K562 (cell line): ENCODE data around the gene MBNL2. TPM values are rescaled to one million over a fixed set of nuclear protein-coding genes. Genes with fewer than 3 reads are reported as not detected.

ENCODE experiments used
- ETV5 ChIP-seq: sonication (generic); formaldehyde crosslinking; IDR thresholded peaks from 2 replicates; pipeline ENCODE4 v1.4.0; 2020; ENCODE audit warnings: low read depth, mild to moderate bottlenecking, missing genetic modification reagents
- EWSR1 ChIP-seq: fragments of 450-650 bp; IDR thresholded peaks from 2 replicates; pipeline ENCODE4 v1.6.1; 2018; ENCODE audit warnings: borderline replicate concordance, mild to moderate bottlenecking, low read depth, moderate library complexity; ENCODE audit not compliant: partially characterized antibody
- FOSL1 ChIP-seq: fragments of 200-800 bp; sonication (Bioruptor generic); conservative IDR thresholded peaks from 2 replicates; pipeline ENCODE4 v1.6.1; 2016; ENCODE audit warnings: missing genetic modification characterization, missing compliant biosample characterization
- HIVEP1 ChIP-seq: fragments of 250-450 bp; sonication (Bioruptor Pico); IDR thresholded peaks from 2 replicates; pipeline ENCODE4 v1.4.0; 2020; ENCODE audit warnings: mild to moderate bottlenecking
- KLF13 ChIP-seq: fragments of 450-650 bp; IDR thresholded peaks from 2 replicates; pipeline ENCODE4 v1.6.1; 2016; ENCODE audit warnings: missing genetic modification characterization, low read depth, mild to moderate bottlenecking, missing compliant biosample characterization, moderate library complexity, borderline replicate concordance
- LCOR ChIP-seq: sonication (generic); formaldehyde crosslinking; IDR thresholded peaks from 2 replicates; pipeline ENCODE4 v1.8.0; 2022; ENCODE audit warnings: mild to moderate bottlenecking, missing genetic modification reagents
- SMAD4 ChIP-seq: fragments of 250-450 bp; sonication (Bioruptor Pico); conservative IDR thresholded peaks from 2 replicates; pipeline ENCODE4 v1.8.0; 2021; ENCODE audit warnings: inconsistent platforms, mild to moderate bottlenecking, moderate library complexity
- ZBTB5 ChIP-seq: fragments of 450-650 bp; IDR thresholded peaks from 2 replicates; pipeline ENCODE4 v1.6.1; 2017; ENCODE audit warnings: antibody characterized with exemption
- ZNF140 ChIP-seq: fragments of 250-450 bp; sonication (Bioruptor Pico); IDR thresholded peaks from 2 replicates; pipeline ENCODE4 v1.8.0; 2021; ENCODE audit warnings: moderate library complexity, mild to moderate bottlenecking, inconsistent platforms
- polyA plus RNA-seq, 8 experiments: library from polyadenylated mRNA; depleted of rRNA in 4 of 8; stranded (reverse) in 5 of 8; unstranded in 3 of 8; fragments of >200 nt; fragmentation: Nextera tagmentation in 2 of 8; fragmentation: Illumina TruSeq in 1 of 8; extraction: Ambion mirVana in 2 of 8; extraction: Trizol in 1 of 8; gene quantifications; 2 replicates each; pipeline versions ENCODE4 v1.2.1 to v1.2.3, GENCODE V29; 2011 to 2014; ENCODE audit warnings: inconsistent platforms in 1 of 8, missing spikeins in 1 of 8
- total RNA-seq, 7 experiments: library from RNA; depleted of rRNA in 6 of 7; stranded (reverse); fragments of >200 nt in 6 of 7; fragmentation: Illumina TruSeq in 2 of 7; extraction: Trizol in 2 of 7; gene quantifications; 2 replicates each; pipeline versions ENCODE4 v1.2.1 to v1.2.3, GENCODE V29; 2011 to 2021; ENCODE audit warnings: low replicate concordance in 1 of 7
- TF ChIP-seq, protein P1 (sequence below): fragments of 250-450 bp; sonication (Bioruptor Pico); IDR thresholded peaks from 2 replicates; pipeline ENCODE4 v1.4.0; 2020
- TF ChIP-seq, protein P2 (sequence below), 2 experiments: fragments of 450-650 bp; IDR thresholded peaks; 2 replicates each; pipeline ENCODE4 v1.6.1; 2016
- TF ChIP-seq, protein P3 (sequence below): sonication (generic); formaldehyde crosslinking; IDR thresholded peaks from 2 replicates; pipeline ENCODE4 v1.8.0; 2022; ENCODE audit warnings: mild to moderate bottlenecking, missing genetic modification reagents
- TF ChIP-seq, protein P4 (sequence below): fragments of 250-450 bp; sonication (Bioruptor Pico); IDR thresholded peaks from 2 replicates; pipeline ENCODE4 v1.4.0; 2020; ENCODE audit warnings: mild to moderate bottlenecking
- TF ChIP-seq, protein P5 (sequence below): fragments of 250-450 bp; sonication (Bioruptor Pico); IDR thresholded peaks from 2 replicates; pipeline ENCODE4 v1.4.0; 2020; ENCODE audit warnings: borderline replicate concordance

MBNL2 gene
- total and polyA plus RNA-seq, 9 of the 15 experiments (the other 6 are each of a cell fraction or from before 2014, with no cell fraction given), result 7.0 to 24.8 (median 13.8) TPM

DNA sequence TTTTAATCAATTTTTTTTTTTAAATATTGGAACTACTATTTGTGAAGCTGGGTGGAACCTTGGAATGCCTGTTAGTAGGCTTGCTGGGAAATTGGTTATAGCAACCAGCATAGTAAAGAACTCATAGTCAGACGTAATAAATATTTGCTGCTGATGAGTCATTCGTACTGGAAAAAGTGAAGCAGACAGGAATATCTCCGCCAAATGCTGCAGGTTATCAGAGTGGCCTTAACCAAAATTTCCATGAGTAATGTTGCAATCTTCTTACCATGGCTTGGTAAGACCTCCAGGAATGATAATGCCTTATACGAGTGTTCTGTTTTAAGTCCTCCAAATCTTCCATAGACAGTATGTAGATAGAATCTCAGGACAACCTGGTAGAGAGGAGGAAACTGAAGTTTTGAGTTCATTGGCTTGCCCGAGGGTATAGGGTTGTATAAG, 34.2 kb downstream of the MBNL2 start (continued):
- TF ChIP-seq, protein P1, sequence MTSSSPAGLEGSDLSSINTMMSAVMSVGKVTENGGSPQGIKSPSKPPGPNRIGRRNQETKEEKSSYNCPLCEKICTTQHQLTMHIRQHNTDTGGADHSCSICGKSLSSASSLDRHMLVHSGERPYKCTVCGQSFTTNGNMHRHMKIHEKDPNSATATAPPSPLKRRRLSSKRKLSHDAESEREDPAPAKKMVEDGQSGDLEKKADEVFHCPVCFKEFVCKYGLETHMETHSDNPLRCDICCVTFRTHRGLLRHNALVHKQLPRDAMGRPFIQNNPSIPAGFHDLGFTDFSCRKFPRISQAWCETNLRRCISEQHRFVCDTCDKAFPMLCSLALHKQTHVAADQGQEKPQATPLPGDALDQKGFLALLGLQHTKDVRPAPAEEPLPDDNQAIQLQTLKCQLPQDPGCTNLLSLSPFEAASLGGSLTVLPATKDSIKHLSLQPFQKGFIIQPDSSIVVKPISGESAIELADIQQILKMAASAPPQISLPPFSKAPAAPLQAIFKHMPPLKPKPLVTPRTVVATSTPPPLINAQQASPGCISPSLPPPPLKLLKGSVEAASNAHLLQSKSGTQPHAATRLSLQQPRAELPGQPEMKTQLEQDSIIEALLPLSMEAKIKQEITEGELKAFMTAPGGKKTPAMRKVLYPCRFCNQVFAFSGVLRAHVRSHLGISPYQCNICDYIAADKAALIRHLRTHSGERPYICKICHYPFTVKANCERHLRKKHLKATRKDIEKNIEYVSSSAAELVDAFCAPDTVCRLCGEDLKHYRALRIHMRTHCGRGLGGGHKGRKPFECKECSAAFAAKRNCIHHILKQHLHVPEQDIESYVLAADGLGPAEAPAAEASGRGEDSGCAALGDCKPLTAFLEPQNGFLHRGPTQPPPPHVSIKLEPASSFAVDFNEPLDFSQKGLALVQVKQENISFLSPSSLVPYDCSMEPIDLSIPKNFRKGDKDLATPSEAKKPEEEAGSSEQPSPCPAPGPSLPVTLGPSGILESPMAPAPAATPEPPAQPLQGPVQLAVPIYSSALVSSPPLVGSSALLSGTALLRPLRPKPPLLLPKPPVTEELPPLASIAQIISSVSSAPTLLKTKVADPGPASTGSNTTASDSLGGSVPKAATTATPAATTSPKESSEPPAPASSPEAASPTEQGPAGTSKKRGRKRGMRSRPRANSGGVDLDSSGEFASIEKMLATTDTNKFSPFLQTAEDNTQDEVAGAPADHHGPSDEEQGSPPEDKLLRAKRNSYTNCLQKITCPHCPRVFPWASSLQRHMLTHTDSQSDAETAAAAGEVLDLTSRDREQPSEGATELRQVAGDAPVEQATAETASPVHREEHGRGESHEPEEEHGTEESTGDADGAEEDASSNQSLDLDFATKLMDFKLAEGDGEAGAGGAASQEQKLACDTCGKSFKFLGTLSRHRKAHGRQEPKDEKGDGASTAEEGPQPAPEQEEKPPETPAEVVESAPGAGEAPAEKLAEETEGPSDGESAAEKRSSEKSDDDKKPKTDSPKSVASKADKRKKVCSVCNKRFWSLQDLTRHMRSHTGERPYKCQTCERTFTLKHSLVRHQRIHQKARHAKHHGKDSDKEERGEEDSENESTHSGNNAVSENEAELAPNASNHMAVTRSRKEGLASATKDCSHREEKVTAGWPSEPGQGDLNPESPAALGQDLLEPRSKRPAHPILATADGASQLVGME (CRISPR knock-in tag), result no peak
- TF ChIP-seq ZBTB5 (no peak), LCOR (CRISPR knock-in tag) (peak; percentile 79; the same call in 1 of the 2 replicates), EWSR1 (no peak), SMAD4 (CRISPR knock-in tag) (peak; percentile 74), FOSL1 (tag) (peak; percentile 98), ZNF140 (CRISPR knock-in tag) (no peak), HIVEP1 (CRISPR knock-in tag) (no peak), KLF13 (tag) (no peak), ETV5 (CRISPR knock-in tag) (no peak)
- TF ChIP-seq, protein P2, sequence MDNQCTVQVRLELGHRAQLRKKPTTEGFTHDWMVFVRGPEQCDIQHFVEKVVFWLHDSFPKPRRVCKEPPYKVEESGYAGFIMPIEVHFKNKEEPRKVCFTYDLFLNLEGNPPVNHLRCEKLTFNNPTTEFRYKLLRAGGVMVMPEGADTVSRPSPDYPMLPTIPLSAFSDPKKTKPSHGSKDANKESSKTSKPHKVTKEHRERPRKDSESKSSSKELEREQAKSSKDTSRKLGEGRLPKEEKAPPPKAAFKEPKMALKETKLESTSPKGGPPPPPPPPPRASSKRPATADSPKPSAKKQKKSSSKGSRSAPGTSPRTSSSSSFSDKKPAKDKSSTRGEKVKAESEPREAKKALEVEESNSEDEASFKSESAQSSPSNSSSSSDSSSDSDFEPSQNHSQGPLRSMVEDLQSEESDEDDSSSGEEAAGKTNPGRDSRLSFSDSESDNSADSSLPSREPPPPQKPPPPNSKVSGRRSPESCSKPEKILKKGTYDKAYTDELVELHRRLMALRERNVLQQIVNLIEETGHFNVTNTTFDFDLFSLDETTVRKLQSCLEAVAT (IDR thresholded peaks at IDR 0.05), result no peak
- TF ChIP-seq, protein P3, sequence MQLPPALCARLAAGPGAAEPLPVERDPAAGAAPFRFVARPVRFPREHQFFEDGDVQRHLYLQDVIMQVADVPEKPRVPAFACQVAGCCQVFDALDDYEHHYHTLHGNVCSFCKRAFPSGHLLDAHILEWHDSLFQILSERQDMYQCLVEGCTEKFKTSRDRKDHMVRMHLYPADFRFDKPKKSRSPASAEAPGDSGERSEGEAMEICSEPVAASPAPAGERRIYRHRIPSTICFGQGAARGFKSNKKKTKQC (CRISPR knock-in tag), result no peak
- TF ChIP-seq, protein P4, sequence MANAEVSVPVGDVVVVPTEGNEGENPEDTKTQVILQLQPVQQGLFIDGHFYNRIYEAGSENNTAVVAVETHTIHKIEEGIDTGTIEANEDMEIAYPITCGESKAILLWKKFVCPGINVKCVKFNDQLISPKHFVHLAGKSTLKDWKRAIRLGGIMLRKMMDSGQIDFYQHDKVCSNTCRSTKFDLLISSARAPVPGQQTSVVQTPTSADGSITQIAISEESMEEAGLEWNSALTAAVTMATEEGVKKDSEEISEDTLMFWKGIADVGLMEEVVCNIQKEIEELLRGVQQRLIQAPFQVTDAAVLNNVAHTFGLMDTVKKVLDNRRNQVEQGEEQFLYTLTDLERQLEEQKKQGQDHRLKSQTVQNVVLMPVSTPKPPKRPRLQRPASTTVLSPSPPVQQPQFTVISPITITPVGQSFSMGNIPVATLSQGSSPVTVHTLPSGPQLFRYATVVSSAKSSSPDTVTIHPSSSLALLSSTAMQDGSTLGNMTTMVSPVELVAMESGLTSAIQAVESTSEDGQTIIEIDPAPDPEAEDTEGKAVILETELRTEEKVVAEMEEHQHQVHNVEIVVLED (CRISPR knock-in tag), result no peak
- TF ChIP-seq, protein P5, sequence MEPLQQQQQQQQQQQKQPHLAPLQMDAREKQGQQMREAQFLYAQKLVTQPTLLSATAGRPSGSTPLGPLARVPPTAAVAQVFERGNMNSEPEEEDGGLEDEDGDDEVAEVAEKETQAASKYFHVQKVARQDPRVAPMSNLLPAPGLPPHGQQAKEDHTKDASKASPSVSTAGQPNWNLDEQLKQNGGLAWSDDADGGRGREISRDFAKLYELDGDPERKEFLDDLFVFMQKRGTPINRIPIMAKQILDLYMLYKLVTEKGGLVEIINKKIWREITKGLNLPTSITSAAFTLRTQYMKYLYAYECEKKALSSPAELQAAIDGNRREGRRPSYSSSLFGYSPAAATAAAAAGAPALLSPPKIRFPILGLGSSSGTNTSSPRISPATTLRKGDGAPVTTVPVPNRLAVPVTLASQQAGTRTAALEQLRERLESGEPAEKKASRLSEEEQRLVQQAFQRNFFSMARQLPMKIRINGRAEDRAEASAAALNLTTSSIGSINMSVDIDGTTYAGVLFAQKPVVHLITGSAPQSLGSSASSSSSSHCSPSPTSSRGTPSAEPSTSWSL (CRISPR knock-in tag), result no peak
